Suprapubic skin (tissue), 4 donors: ENCODE data around the gene GRID1.

Experiments
- CTCF ChIP-seq, 2 donors: fragments of 200-600 bp in 1 of 2; fragments of 450-650 bp in 1 of 2; sonication (generic) in 1 of 2; IDR thresholded peaks; one replicate each; pipeline ENCODE4 v1.5.1; 2016 to 2019; ENCODE audit warnings: antibody characterized with exemption in 2 of 2, mild to moderate bottlenecking in 1 of 2, moderate library complexity in 1 of 2
- EP300 ChIP-seq: sonication (generic); formaldehyde crosslinking; IDR thresholded peaks from one replicate; pipeline ENCODE4 v1.6.1; 2017; ENCODE audit warnings: antibody characterized with exemption
- POLR2AphosphoS5 ChIP-seq, 3 donors: sonication (generic); formaldehyde crosslinking; IDR thresholded peaks; one replicate each; pipeline ENCODE4 v1.6.1; 2017; ENCODE audit warnings: antibody characterized with exemption in 3 of 3

DNA sequence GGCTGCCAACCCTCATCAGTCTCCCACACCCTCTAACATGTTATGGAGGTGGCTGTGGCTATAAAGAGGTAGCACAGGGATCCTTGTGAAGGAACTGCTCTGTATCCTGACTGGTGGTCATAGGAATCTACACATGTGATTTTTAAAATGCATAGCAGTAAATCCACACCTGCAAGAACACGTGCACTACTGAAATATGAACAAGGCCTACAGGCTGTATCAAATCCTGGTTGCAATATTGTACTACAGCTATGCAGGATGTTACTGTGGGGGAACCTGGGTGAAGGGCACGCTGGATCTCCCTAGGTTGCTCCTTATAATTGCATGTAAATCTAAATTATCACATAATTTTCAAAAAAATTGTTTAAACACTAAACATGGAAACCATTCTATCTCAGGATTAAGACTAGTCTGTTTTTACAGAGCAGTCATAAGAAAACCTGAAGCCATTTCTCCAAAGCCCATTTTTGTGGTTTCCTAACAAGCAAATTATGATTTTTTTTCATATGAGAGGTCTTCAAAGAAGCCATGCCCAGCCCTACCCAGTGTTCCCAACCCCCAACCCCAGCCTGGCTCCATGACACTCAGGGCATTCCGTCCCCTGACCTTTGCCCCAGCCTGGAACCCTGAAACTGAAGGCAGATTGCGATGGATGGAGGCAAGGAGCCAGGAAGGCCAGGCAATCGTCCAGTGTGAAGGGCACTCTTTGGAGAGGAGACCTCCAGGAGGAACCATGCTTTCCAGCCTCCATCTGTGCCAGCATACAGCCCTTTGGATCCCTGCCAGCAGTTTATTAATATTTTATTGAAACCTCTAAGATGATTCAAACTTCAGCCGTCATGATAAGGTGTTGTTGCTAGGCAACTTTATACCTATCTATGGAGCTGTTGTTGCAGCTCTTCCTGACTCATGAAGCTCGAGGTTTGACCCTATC is 161.0 kb downstream of the GRID1 start:
- TF ChIP-seq CTCF (IDR thresholded peaks at IDR 0.05) (no peak), POLR2AphosphoS5 (IDR thresholded peaks at IDR 0.05) (no peak), EP300 (no peak)
